Superior temporal gyrus (tissue), 1 donor: ENCODE data around the gene TRPV2.
A peak's percentile ranks its signal among the peaks of the same experiment; 100 is the strongest.

ENCODE experiments used
- DNase-seq: peaks from one replicate; pipeline ENCODE4 v3.0.0-alpha.2; 2016; ENCODE audit errors: extremely low spot score

TRPV2 gene

GRCh38 chr17:16406742-16407674, 8.4 kb upstream of the TRPV2 start:
- DNase-seq: no peak

- DNase-seq: peak; percentile 70
Observed at GRCh38 chr17:16407911-16408588, 7.3 kb upstream of the TRPV2 start.

GRCh38 chr17:16417399-16417798, 2.0 kb downstream of the TRPV2 start:
- no peak for DNase-seq

GRCh38 chr17:16417896-16418684, 2.7 kb downstream of the TRPV2 start:
- DNase-seq: no peak

GRCh38 chr17:16418685-16419068, 3.3 kb downstream of the TRPV2 start:
- no peak for DNase-seq

GRCh38 chr17:16419074-16419928, 3.9 kb downstream of the TRPV2 start:
- DNase-seq: no peak

- no peak for DNase-seq
Observed at GRCh38 chr17:16419929-16420271, 4.5 kb downstream of the TRPV2 start.

- DNase-seq: no peak
Observed at GRCh38 chr17:16422416-16422815, 7.0 kb downstream of the TRPV2 start.

- no peak for DNase-seq
Observed at GRCh38 chr17:16423226-16423872, 8.0 kb downstream of the TRPV2 start.

- no peak for DNase-seq
Observed at GRCh38 chr17:16425202-16425601, 9.8 kb downstream of the TRPV2 start.

GRCh38 chr17:16425698-16426659, 10.6 kb downstream of the TRPV2 start:
- DNase-seq: no peak

- no peak for DNase-seq
Observed at GRCh38 chr17:16427020-16427419, 11.6 kb downstream of the TRPV2 start.

GRCh38 chr17:16428098-16428882, 12.9 kb downstream of the TRPV2 start:
- DNase-seq: peak; percentile 62

- no peak for DNase-seq
Observed at GRCh38 chr17:16429083-16429482, 13.7 kb downstream of the TRPV2 start.

GRCh38 chr17:16430650-16431049, 15.3 kb downstream of the TRPV2 start:
- no peak for DNase-seq

GRCh38 chr17:16432017-16432416, 16.6 kb downstream of the TRPV2 start:
- no peak for DNase-seq

GRCh38 chr17:16433514-16433913, 18.1 kb downstream of the TRPV2 start:
- DNase-seq: no peak

GRCh38 chr17:16434662-16435061, 19.3 kb downstream of the TRPV2 start:
- no peak for DNase-seq
